Kidney (tissue), 14 donors: ENCODE results near the gene FGF2. TPM values are rescaled to one million over a fixed set of nuclear protein-coding genes. Genes with fewer than 3 reads are reported as not detected.

Experiments used
- DNase-seq, 5 donors: peaks; one replicate each; pipeline ENCODE4 v3.0.0-alpha.2; 2013 to 2020
- FAIRE-seq: peaks from 2 replicates; lab custom pipeline; 2012; peaks lifted over from hg19 to GRCh38; lab: Jason Lieb, UNC
- H3K27ac ChIP-seq, 2 donors: one replicate each; pipeline ENCODE4 v1.7.0; 2013; ENCODE audit warnings: low read depth in 2 of 2, low read length in 2 of 2, inconsistent platforms in 1 of 2
- H3K27me3 ChIP-seq: one replicate; pipeline ENCODE4 v1.7.1; 2013; ENCODE audit warnings: low read length, inconsistent platforms; ENCODE audit not compliant: control insufficient read depth, insufficient read depth
- H3K36me3 ChIP-seq, 3 donors: one replicate each; pipeline versions ENCODE4 v1.7.0 to v1.7.1; 2013; ENCODE audit warnings: low read length in 3 of 3, control low read depth in 1 of 3, inconsistent platforms in 1 of 3; ENCODE audit not compliant: insufficient read depth in 3 of 3, control insufficient read depth in 2 of 3
- H3K4me1 ChIP-seq, 3 donors: one replicate each; pipeline versions ENCODE4 v1.7.0 to v1.7.1; 2013; ENCODE audit warnings: low read length in 3 of 3, inconsistent platforms in 1 of 3, low read depth in 1 of 3; ENCODE audit not compliant: control insufficient read depth in 2 of 3, insufficient read depth in 2 of 3
- H3K4me3 ChIP-seq, 3 donors: one replicate each; pipeline versions ENCODE4 v1.7.0 to v1.8.1; 2013; ENCODE audit warnings: low read length in 3 of 3, control low read depth in 1 of 3, inconsistent platforms in 1 of 3
- H3K9ac ChIP-seq, 3 donors: one replicate each; pipeline versions ENCODE4 v1.7.0 to v1.7.1; 2013; ENCODE audit warnings: low read length in 3 of 3, control low read depth in 1 of 3, inconsistent platforms in 1 of 3
- H3K9me3 ChIP-seq, 3 donors: one replicate each; pipeline versions ENCODE4 v1.7.0 to v1.7.1; 2013; ENCODE audit warnings: low read length in 3 of 3, control low read depth in 1 of 3, inconsistent platforms in 1 of 3; ENCODE audit not compliant: control insufficient read depth in 2 of 3, insufficient read depth in 1 of 3
- intact Hi-C: fragments of 100-400 bp; cut with DNase I; formaldehyde crosslinking; loops from one replicate; pipeline ENCODE4 v1.11.1; 2022
- polyA plus RNA-seq: library from polyadenylated mRNA; stranded (reverse); fragments of 350-450 nt; fragmentation: Illumina TruSeq; extraction: RNeasy Lipid Tissue Mini Kit (QIAGEN cat#74804); gene quantifications from one replicate; pipeline ENCODE4 v1.2.3, GENCODE V29; 2014; ENCODE audit warnings: low read depth, low replicate concordance; ENCODE audit not compliant: insufficient read depth
- total RNA-seq: library from RNA; stranded (reverse); fragmentation: NEBNext Ultra II Directional; extraction: Animal tissue kit (Norgen Biotek cat#: 25700); gene quantifications from one replicate; pipeline ENCODE4 v1.2.1, GENCODE V29; 2021
- TF ChIP-seq, protein P1 (sequence below): IDR thresholded peaks from 3 replicates; pipeline ENCODE4 v1.5.1; 2012; ENCODE audit warnings: mild to moderate bottlenecking, moderate library complexity, borderline replicate concordance; ENCODE audit not compliant: insufficient read depth; ENCODE audit errors: extremely low read depth
- donor health status: control.
- donor health status: control.
- donor health status: control.
- donor health status: control.
- donor health status: control.
- donor health status: DM: yes; HTN: yes; CAD: no.
- donor health status: Normal renal cell carcinoma (clear cell type).

Gene FGF2
- total and polyA plus RNA-seq, 2 donors from 2014 or later = 2.3 to 16.9 TPM

DNA sequence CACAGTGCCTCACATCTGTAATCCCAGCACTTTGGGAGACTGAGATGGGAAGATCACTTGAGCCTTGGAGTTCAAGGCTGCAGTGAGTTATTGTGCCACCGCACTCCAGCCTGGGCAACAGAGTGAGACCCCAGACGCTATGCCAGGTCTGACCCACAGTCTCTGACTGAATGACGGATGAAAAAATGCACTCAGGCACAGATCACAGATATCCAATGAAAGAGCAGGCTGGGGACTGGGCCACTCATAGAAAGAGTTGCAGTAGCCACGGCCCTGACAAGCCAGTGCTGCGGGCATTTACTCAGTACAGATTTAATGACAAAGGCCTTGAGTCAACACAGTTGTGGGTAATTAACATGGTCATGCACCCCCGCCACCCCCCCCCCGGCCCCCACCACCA is 73.1 kb downstream of the FGF2 start:
- no peaks in the 10 kb centered on the region for H3K9me3 ChIP-seq
- DNase-seq (no peak), FAIRE-seq (no peak)
- no peak overlapping the region for H3K4me3 ChIP-seq
- no peaks in the 10 kb centered on the region for H3K4me1 ChIP-seq
- TF ChIP-seq, protein P1, sequence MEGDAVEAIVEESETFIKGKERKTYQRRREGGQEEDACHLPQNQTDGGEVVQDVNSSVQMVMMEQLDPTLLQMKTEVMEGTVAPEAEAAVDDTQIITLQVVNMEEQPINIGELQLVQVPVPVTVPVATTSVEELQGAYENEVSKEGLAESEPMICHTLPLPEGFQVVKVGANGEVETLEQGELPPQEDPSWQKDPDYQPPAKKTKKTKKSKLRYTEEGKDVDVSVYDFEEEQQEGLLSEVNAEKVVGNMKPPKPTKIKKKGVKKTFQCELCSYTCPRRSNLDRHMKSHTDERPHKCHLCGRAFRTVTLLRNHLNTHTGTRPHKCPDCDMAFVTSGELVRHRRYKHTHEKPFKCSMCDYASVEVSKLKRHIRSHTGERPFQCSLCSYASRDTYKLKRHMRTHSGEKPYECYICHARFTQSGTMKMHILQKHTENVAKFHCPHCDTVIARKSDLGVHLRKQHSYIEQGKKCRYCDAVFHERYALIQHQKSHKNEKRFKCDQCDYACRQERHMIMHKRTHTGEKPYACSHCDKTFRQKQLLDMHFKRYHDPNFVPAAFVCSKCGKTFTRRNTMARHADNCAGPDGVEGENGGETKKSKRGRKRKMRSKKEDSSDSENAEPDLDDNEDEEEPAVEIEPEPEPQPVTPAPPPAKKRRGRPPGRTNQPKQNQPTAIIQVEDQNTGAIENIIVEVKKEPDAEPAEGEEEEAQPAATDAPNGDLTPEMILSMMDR = no peak
- intact Hi-C loops = no loop called here
- H3K27me3 ChIP-seq = no peaks in the 10 kb centered on the region
- no peak overlapping the region for H3K9ac ChIP-seq
- H3K36me3 ChIP-seq = no peaks in the 10 kb centered on the region
- no peak overlapping the region for H3K27ac ChIP-seq

DNA sequence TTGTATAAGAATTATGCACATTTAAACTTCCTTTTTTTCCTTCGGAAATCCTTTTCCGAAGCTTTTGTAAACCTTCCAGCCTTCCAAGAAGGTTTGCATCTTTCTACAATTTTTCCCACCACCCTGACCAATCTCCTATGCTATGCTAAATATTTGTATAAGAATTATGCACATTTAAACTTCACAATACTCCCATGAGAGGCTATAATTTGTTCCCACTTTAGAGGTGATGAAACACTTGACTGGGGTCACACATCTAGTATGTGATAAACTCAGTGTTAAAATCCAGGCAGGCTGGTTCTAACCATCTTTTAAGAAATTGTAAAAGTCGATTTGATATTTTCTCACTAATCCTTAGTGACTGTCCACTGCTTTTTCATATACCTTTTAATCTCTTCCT is 73.7 kb downstream of the FGF2 start:
- DNase-seq (no peak), FAIRE-seq (no peak)
- intact Hi-C loops = no loop called here
- no peaks in the 10 kb centered on the region for H3K27me3 ChIP-seq
- no peaks in the 10 kb centered on the region for H3K4me1 ChIP-seq
- no peak overlapping the region for H3K27ac ChIP-seq
- no peaks in the 10 kb centered on the region for H3K9me3 ChIP-seq
- no peak overlapping the region for H3K9ac ChIP-seq
- H3K36me3 ChIP-seq = no peaks in the 10 kb centered on the region
- TF ChIP-seq, protein P1 = no peak
- no peak overlapping the region for H3K4me3 ChIP-seq

DNA sequence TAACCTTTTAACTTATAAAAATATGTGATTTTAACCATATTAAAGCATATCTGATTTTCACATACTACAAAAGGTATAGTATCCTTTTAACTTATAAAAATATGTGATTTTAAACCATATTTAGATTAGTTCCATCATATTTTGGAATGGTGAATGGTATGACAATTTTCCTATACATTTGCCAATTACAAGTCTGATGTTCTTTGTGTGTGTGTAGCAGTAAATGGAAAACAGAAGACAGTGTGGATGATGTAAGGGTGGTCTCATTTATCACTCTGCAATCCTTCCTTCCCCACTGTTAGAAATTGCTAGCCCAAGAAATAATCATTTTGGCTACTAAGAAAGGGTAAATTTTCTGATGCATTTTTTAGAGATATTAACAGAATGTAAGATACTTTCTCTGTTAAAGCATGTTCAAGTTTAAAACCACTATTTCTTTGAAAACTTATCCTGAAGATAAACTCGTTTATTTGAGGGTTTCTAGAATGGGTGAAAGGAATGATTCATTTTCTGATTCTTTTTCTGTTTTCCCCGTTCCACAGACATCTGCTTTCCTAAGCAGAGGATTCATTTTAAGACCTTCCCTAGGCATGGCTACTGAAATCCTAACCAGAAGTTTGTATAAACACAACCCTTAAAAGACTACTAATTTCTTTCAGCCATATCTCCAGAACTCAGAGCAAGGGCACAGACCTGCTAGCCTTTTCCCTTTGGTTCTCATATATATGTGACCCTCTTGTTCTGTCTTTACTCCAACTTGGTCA is 74.8 kb downstream of the FGF2 start:
- TF ChIP-seq, protein P1 = no peak
- H3K4me3 ChIP-seq = no peak overlapping the region
- no peak for FAIRE-seq
- no peaks in the 10 kb centered on the region for H3K9me3 ChIP-seq
- H3K27ac ChIP-seq = no peak overlapping the region
- no peak for DNase-seq
- H3K36me3 ChIP-seq = no peaks in the 10 kb centered on the region
- H3K4me1 ChIP-seq = no peaks in the 10 kb centered on the region
- H3K9ac ChIP-seq = no peak overlapping the region
- intact Hi-C loops = no loop called here
- H3K27me3 ChIP-seq = no peaks in the 10 kb centered on the region
